Upper lobe of left lung (tissue), 6 donors: ENCODE data around the gene IP6K3. TPM values are rescaled to one million over a fixed set of nuclear protein-coding genes. Genes with fewer than 3 reads are reported as not detected.

Experiments used
- ATAC-seq, 2 donors: fragments of 200-7000 bp; cut with Tn5 transposase; one replicate each; pipeline ENCODE4 v1.9.1; 2022; ENCODE audit warnings: mild to moderate bottlenecking in 2 of 2, moderate library complexity in 2 of 2; ENCODE audit not compliant: low FRiP score in 2 of 2
- DNase-seq, 2 donors: peaks; one replicate each; pipeline ENCODE4 v3.0.0-alpha.2; 2019 to 2020
- H3K27ac ChIP-seq, 4 donors: fragments of 200-600 bp; sonication (generic); one replicate each; pipeline ENCODE4 v1.5.1; 2016 to 2019
- H3K27me3 ChIP-seq, 4 donors: fragments of 200-600 bp; sonication (generic); one replicate each; pipeline ENCODE4 v1.5.1; 2017 to 2019
- H3K36me3 ChIP-seq, 4 donors: fragments of 200-600 bp; sonication (generic); one replicate each; pipeline ENCODE4 v1.5.1; 2016 to 2019
- H3K4me1 ChIP-seq, 4 donors: fragments of 200-600 bp; sonication (generic); one replicate each; pipeline ENCODE4 v1.5.1; 2018 to 2019
- H3K4me3 ChIP-seq, 4 donors: fragments of 200-600 bp; sonication (generic); one replicate each; pipeline ENCODE4 v1.5.1; 2017 to 2019; ENCODE audit warnings: mild to moderate bottlenecking in 2 of 4, moderate library complexity in 1 of 4
- H3K9me3 ChIP-seq, 4 donors: fragments of 200-600 bp; sonication (generic); one replicate each; pipeline ENCODE4 v1.5.1; 2018 to 2019
- EP300 ChIP-seq, 4 donors: sonication (generic); formaldehyde crosslinking; IDR thresholded peaks; one replicate each; pipeline ENCODE4 v1.5.1; 2017; ENCODE audit warnings: antibody characterized with exemption in 4 of 4, control low read depth in 2 of 4
- POLR2A ChIP-seq, 4 donors: fragments of 450-650 bp; IDR thresholded peaks; one replicate each; pipeline ENCODE4 v1.5.1; 2016 to 2017; ENCODE audit warnings: antibody characterized with exemption in 4 of 4, mild to moderate bottlenecking in 2 of 4
- POLR2AphosphoS5 ChIP-seq, 2 donors: sonication (generic); formaldehyde crosslinking; IDR thresholded peaks; one replicate each; pipeline ENCODE4 v1.5.1; 2017; ENCODE audit warnings: antibody characterized with exemption in 2 of 2
- WGBS, 2 donors: methylation state at CpG; one replicate each; pipeline ENCODE4 v1.1.5; 2017 to 2018; 5-methylcytosine and 5-hydroxymethylcytosine counted together
- total RNA-seq, 6 donors: library from RNA; depleted of rRNA in 4 of 6; stranded (reverse); fragments of >200 nt in 4 of 6; gene quantifications; one replicate each; pipeline versions ENCODE4 v1.1.0 to v1.2.1, GENCODE V29; 2016 to 2021
- TF ChIP-seq, protein P1 (sequence below), 6 experiments: fragments of 450-650 bp in 4 of 6; fragments of 200-600 bp in 2 of 6; sonication (generic) in 2 of 6; IDR thresholded peaks; one replicate each; pipeline ENCODE4 v1.5.1; 2016 to 2019; ENCODE audit warnings: antibody characterized with exemption in 6 of 6
- donor health status: DM: no; HTN: no; CAD: no; lungs with moderate emphysema.
- donor health status: DM: no; HTN: yes; CAD: no; lungs with severe emphysema.

Gene IP6K3
- total RNA-seq, 6 donors from 2014 or later: 1.9 to 11.5 (median 4.9) TPM

DNA sequence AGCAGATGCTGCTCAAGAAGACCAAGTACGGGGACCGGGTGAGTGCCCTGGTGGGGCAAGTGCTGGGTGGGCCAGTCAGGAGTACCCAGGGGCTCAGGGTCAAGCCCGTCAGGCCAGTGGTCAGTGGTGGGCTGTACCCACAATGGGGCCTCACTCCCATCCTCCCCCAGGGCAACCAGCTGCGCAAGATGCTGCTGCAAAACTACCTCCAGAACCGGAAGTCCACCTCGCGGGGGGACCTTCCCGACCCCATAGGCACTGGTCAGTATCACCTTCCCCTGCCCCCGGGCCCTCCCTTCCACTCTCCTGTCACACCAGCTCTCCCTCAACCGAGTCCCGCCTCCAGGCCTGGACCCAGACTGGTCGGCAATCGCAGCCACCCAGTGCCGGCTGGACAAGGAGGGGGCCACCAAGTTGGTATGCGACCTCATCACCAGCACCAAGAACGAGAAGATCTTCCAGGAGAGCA lies 62.2 kb downstream of the IP6K3 start:
- Histone ChIP-seq H3K9me3 (no peaks in the 10 kb centered on the region), H3K27ac (no peak overlapping the region), H3K36me3 (peaks cover 35 to 99% (median 91%) of the 10 kb centered on the region in 4 donors), H3K27me3 (no peaks in the 10 kb centered on the region), H3K4me3 (no peak overlapping the region), H3K4me1 (no peaks in the 10 kb centered on the region)
- 94 to 95% methylated on average over 12 to 16 of the region's 16 CpGs for WGBS, 2 donors
- TF ChIP-seq, protein P1, sequence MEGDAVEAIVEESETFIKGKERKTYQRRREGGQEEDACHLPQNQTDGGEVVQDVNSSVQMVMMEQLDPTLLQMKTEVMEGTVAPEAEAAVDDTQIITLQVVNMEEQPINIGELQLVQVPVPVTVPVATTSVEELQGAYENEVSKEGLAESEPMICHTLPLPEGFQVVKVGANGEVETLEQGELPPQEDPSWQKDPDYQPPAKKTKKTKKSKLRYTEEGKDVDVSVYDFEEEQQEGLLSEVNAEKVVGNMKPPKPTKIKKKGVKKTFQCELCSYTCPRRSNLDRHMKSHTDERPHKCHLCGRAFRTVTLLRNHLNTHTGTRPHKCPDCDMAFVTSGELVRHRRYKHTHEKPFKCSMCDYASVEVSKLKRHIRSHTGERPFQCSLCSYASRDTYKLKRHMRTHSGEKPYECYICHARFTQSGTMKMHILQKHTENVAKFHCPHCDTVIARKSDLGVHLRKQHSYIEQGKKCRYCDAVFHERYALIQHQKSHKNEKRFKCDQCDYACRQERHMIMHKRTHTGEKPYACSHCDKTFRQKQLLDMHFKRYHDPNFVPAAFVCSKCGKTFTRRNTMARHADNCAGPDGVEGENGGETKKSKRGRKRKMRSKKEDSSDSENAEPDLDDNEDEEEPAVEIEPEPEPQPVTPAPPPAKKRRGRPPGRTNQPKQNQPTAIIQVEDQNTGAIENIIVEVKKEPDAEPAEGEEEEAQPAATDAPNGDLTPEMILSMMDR (IDR thresholded peaks at IDR 0.05): no peak
- TF ChIP-seq POLR2AphosphoS5 (IDR thresholded peaks at IDR 0.05) (no peak), POLR2A (IDR thresholded peaks at IDR 0.05) (no peak), EP300 (IDR thresholded peaks at IDR 0.05) (no peak)
- ATAC-seq: no peak
- peak in 1 of 2 donors; percentile 75 for DNase-seq

DNA sequence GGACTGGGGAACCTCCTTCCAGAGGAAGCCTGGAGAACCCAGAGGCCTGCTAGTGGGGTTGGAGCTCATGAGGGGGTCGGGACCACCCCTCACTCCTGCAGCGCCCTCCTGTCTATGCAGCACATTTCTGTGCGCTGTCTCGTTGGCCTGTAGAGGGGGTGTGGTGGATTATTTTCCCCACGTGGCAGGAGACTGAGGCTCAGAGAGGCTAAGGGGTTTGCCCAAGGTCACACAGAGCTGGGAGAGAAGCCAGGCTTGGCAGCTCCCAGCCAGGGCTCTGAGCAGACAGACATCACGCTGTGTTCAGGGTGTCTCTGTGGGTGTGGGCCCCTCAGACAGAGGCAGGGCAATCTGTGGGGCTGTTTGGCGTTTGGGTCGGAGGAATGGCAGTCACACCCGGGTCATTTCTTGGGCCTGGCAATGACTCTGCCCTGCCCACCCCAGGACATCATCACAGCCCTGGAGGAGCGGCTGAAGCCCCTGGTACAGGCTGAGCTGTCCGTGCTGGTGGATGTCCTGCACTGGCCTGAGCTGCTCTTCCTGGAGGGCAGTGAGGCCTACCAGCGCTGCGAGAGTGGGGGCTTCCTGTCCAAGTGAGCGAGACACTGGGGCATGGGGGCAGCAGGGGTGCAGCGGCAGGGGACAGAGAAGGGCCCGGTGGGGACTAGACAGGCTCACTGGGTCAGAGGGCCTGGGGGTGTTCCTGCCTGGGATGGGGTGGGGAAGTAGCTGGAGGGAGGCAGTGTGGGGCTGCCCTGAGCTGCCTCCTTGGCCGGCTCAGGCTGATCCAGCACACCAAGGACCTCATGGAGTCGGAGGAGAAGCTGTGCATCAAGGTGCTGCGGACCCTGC lies 62.9 kb downstream of the IP6K3 start:
- peaks cover 39 to 99% (median 92%) of the 10 kb centered on the region in 4 donors for H3K36me3 ChIP-seq
- H3K4me1 ChIP-seq: no peaks in the 10 kb centered on the region
- H3K9me3 ChIP-seq: no peaks in the 10 kb centered on the region
- TF ChIP-seq EP300 (IDR thresholded peaks at IDR 0.05): no peak
- no peak for TF ChIP-seq POLR2A (IDR thresholded peaks at IDR 0.05)
- TF ChIP-seq POLR2AphosphoS5 (IDR thresholded peaks at IDR 0.05): no peak
- TF ChIP-seq, protein P1 (IDR thresholded peaks at IDR 0.05): no peak
- peak overlapping the region in 1 of 4 donors; percentile 15 for H3K27ac ChIP-seq
- no peak overlapping the region for H3K4me3 ChIP-seq
- DNase-seq: peak in 1 of 2 donors; percentile 40
- no peak for ATAC-seq
- WGBS, 2 donors: 89 to 97% methylated on average over 11 to 13 of the region's 19 CpGs
- no peaks in the 10 kb centered on the region for H3K27me3 ChIP-seq

DNA sequence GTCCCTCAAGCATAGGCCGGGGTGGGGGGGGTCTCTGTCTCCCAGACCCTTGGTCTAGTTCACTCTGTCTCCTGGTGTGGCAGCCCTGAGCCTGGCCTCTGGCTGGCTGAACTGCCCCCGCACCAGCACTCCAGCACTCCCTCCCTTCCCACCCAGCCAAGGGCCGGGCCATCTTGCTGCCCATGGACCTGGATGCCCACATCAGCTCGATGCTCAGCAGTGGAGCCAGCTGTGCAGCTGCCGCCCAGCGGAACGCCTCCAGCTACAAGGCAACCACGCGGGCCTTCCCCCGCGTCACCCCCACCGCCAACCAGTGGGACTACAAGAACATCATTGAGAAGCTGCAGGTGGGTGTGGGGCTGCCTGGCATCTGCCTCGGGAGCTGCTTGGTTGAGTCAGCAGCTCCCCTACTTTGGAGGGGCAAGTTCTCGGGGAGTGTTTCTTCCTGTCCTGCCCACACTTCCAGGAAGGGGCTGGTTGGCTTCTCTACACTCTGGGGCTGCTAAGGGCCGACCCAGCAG lies 63.6 kb downstream of the IP6K3 start:
- TF ChIP-seq POLR2A (IDR thresholded peaks at IDR 0.05) (no peak), POLR2AphosphoS5 (IDR thresholded peaks at IDR 0.05) (no peak), EP300 (IDR thresholded peaks at IDR 0.05) (no peak)
- TF ChIP-seq, protein P1 (IDR thresholded peaks at IDR 0.05): no peak
- no peak for ATAC-seq
- no peaks in the 10 kb centered on the region for H3K4me1 ChIP-seq
- H3K9me3 ChIP-seq: no peaks in the 10 kb centered on the region
- H3K36me3 ChIP-seq: peaks cover 41 to 99% (median 92%) of the 10 kb centered on the region in 4 donors
- H3K27me3 ChIP-seq: no peaks in the 10 kb centered on the region
- DNase-seq: peak in 1 of 2 donors; percentile 73
- H3K27ac ChIP-seq: peak overlapping the region in 1 of 4 donors; percentile 15
- WGBS, 2 donors: 80 to 91% methylated on average over 13 to 14 of the region's 15 CpGs
- H3K4me3 ChIP-seq: no peak overlapping the region

DNA sequence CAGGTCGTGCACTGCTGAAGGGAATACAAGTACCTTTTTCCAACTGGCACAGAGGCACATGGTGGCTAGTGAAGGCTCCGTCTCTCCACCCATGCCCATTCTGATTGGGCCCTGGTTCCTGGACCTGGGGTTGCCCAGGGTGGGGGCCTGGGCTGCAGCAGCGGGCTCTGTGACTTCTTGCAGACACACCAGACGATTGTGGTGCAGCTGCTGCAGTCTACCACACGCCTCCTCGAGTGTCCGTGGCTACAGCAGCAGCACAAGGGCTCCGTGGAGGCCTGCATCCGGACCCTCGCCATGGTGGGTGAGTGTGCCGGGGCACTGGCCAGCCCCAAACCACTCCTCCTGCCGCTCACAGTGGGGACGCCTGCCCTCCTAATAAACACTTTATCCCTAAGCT lies 64.4 kb downstream of the IP6K3 start:
- H3K4me1 ChIP-seq: no peaks in the 10 kb centered on the region
- WGBS, 2 donors: 89 to 96% methylated on average over 9 to 13 of the region's 13 CpGs
- TF ChIP-seq EP300 (IDR thresholded peaks at IDR 0.05) (no peak), POLR2AphosphoS5 (IDR thresholded peaks at IDR 0.05) (no peak), POLR2A (IDR thresholded peaks at IDR 0.05) (no peak)
- TF ChIP-seq, protein P1 (IDR thresholded peaks at IDR 0.05): no peak
- H3K27ac ChIP-seq: no peak overlapping the region
- ATAC-seq (no peak), DNase-seq (peak in 1 of 2 donors; percentile 72)
- H3K36me3 ChIP-seq: peaks cover 38 to 99% (median 92%) of the 10 kb centered on the region in 4 donors
- H3K27me3 ChIP-seq: no peaks in the 10 kb centered on the region
- no peak overlapping the region for H3K4me3 ChIP-seq
- no peaks in the 10 kb centered on the region for H3K9me3 ChIP-seq
